Activated CD8-positive, alpha-beta memory T cell treated with anti-CD3 and anti-CD28 coated beads, Interleukin-2, amount 50 U/mL, for 24 hours (primary cell): ENCODE results near the gene CCN2.
"Not testable (repeated sequence)": the region's sequence is repeated elsewhere in the genome, so short reads cannot be mapped to it uniquely, and the experiment has no call there.

ENCODE experiments used
- DNase-seq: peaks from one replicate; pipeline ENCODE4 v3.0.0-alpha.2; 2020; ENCODE audit errors: extremely low read depth

The CCN2 gene

DNA sequence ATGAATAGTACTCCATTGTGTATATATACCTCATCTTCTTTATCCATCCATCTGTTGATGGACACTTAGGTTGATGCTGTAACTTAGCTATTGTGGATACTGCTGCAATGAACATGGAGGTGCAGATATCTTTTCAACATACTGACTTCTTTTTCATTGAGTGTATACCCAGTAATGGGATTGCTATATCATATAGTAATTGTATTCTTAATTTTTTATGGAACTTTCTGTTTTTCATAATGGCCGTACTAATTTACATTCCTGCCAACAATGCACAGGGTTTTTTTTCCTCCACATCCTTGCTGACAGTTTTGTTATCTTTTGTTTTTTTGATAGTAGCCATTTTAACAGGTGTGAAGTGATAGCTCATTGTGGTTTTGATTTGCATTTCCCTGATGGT lies 5.2 kb downstream of the CCN2 start:
- DNase-seq: no peak

DNA sequence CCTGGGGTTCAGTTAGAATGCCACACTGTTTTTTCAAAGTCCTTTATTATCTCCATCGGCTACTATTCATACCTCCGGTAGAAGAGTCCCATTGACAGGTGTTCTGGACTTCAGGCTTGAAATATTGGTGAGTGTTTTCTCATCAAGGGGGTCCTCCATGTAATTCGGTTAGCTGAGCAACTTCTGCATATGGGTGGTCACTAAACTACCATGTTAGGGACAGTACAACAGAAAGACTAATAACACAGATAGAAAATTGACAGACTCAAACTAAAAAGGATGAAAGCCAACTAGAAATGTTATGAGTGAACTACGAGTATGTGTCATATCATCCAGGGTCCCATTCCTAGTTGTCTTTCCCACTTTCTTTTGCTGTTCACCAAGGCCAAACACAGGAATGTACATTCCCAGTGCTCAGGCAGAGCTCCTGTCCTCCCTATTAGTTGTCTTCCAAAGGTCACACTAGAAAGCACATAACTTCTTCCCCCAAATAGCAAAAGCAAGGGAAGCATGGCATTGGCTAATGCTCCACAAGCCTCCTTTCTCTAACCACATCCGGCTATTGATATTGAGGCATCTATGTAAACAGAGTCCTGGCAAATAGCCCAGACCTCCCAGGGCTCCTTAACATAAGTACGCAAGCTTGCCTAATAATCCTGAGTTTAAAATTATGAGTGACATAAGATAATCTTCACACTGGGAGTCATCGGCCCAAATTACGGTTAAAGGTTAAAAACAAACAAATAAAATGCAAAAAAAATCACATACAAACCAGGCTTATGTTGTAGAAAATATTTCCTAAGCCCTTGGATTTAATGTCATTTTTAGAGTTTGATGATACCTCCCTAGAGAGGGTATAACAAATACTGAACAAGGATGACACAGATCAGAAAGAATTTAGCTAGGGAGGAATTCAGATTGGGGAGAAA lies 13.2 kb downstream of the CCN2 start:
- no peak for DNase-seq

DNA sequence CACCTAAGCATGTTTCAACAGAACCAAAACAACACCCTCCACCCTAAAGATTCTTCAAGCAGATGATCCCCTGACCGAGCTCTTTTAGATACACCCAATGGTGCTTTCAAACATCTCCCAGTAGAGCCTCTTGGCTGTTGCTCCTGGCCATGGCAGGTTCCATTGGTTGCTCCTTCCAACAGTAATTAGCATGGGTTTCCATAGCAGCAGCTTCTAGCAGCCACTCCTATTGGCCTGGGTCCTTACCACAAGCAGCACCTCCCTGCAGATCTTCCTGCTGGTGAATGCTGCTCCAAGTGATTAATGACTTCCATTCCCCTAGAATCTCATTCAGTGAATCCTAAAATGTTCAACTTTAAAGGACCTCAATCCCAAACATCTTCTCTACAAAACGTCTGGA lies 13.9 kb downstream of the CCN2 start:
- no peak for DNase-seq

DNA sequence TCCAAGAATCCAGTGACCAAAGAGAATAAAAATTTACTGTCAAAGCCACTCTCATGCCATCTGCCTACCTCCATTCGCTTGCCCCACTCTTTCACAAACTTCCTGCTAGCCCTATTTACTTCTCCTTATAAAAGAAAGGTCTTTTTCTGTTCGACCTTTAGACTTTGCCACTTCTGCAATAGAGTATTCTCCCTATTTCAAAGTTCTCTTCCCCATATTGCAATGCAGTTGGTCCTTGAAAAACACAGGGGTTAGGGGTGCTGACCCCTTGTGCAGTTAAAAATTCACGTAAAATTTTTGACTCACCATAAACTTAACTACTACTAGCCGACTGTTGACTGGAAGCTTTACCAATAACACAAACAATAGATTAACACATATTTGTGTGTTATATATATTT lies 15.0 kb downstream of the CCN2 start:
- no peak for DNase-seq

DNA sequence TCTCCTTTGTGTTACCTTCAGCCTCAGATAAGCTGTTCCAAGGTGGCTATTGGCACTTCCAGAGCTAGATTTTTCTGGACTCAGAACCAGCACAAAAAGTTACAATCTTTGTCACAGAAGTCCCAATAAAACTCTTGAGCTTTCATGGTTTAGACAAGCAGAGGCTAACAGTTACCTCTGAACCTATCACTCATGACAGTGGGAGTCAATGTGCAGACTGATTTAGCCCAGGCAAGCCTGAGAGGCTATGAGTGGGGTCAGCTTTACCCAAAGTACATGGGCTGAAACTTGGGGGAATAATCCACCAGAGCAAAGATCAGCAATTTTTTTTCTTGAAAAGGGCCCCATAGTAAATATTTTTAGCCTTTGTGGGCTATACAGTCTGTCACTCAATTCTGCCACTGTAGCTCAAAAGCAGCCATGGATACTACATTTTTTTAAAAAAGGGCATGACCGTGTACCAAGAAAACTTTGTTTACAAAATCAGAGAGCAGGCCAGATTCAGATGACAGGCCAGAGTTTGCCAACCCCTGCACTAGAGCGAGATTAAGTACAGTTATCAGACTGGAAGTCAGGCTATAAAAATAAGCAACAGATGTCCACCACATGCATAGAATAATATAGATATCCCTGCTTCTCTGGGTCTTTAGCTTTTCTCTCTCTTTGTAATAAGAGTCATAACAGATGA lies 20.0 kb downstream of the CCN2 start:
- no peak for DNase-seq

DNA sequence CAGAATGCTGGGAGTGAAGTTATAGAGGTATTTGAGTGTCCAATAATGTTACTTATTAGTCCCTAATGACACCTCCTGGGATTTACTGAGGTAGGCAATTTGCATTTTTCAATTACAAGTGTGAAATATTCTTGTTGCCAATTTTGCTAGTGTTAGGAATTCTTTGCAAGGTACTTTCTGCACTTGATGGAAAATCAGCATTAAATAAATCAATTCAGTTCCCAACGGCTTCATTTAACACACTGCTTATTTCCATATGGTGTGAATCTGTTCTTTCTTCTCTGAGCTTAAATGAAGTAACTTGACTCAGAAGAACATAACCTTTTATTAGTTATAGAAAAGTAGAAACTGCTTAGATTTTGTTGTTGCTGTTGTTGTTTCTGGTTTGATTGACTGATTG lies 21.2 kb downstream of the CCN2 start:
- DNase-seq: no peak

DNA sequence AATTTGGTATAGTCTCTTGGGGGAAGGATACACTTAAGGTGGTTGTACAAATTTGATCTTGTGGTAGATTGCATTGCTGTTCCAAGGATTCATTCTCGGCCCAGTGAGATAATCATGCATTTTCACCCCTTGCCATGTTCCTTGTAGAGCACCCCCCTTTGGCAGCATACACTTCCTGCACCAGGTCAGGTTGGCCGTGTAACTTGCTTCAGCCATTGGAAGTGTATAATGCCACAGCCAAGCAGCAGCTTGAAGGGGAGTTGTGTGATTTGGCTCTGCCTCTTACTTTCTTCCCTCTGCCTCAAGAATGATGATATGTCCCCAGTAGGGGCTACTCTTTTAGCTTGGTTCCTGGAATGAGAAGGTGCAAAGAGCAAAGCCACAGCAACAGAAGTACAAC lies 21.9 kb downstream of the CCN2 start:
- DNase-seq: no peak

DNA sequence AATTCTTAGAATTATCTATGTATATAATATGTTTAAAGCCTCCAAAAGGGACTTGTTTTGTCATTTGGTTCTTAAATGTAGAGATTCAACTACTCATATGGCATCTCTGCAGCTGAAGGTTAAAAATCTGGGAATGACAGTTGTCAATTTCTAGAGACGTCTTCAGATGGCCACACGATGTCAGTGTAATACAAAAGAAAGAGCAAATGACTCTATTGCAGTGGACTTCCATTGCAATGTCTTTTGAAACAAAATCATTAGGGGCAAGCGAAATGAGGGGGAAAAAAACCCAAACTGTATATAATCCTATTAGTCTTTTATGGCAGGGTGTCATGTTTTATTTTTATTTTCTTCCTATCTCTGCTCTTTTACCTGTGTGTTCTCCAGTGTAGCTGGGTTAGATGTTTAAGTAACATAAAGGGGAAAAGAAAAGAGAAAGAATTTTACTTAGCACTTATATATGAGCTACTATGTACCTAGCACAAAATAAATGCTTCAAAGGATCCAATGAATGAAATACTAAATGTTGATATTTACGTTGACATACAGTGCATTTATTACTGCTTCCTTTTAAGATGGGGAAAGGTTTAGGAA lies 26.2 kb downstream of the CCN2 start:
- no peak for DNase-seq

DNA sequence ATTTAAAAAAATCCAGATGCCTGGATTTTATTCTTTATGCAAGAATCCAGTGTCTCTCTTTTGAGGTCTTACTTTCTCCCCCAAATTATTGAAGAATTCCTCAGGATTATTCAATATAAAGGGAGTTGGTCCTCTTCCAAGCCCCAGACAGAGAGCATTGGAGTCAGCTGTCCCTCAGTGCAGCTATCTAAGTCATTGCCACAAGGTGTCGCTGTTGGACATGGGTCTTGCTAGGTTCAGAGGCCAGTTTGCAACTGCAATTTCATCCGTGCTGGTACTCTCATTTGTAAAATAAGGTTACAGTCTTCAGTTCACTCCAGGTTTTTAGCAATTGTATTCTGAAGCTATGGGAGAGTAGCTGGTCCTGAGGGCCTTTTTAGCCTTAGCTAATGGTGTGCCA lies 27.8 kb downstream of the CCN2 start:
- no peak for DNase-seq

DNA sequence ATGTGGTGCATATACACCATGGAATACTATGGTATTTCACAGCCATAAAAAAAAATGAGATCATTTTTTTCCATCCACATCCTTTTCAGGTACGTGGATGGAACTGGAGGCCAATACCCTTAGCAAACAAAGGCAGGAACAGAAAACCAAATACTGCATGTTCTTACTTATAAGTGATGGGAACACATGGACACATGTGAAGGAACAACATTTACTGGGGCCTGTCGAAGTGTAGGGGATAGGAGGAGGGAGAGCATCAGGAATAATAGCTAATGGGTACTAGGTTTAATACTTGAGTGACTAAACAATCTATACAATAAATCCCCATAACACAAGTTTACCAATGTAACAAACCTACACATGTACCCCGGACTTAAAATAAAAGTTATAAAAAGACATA lies 30.5 kb downstream of the CCN2 start:
- DNase-seq: no peak

DNA sequence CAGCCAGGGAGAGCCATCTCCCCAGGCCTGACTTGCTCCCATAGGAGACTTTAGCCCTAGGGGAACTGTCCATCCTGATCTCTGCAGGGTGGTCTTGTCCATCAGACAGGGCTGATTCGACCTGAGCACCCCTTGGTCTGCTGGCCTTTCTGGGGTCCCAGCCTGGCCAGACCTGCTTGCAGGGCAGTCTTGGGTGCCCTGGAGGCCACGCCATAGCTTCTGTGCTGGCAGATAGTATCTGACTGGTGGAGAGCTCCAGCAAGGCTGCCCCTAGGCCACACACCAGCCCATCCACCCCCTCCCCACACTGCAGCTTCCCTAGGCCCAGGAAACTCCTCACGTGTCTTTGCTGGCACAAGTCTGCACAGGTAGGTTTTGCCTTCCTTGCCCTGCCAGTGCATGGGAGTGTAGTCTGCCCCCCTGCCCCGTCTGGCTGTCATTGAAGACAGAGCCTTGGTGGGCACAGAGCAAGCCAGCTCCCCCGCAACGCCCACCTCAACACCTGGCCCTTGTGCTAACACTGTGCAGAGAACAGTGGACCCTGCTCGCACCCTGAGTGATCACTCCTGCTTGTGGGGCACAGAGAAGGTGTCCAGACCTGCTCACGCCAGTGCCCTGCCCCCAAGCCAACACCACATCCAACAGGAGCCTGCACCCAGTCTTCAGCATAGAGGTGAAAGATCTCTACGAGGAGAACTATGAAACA lies 32.4 kb downstream of the CCN2 start:
- no peak for DNase-seq

DNA sequence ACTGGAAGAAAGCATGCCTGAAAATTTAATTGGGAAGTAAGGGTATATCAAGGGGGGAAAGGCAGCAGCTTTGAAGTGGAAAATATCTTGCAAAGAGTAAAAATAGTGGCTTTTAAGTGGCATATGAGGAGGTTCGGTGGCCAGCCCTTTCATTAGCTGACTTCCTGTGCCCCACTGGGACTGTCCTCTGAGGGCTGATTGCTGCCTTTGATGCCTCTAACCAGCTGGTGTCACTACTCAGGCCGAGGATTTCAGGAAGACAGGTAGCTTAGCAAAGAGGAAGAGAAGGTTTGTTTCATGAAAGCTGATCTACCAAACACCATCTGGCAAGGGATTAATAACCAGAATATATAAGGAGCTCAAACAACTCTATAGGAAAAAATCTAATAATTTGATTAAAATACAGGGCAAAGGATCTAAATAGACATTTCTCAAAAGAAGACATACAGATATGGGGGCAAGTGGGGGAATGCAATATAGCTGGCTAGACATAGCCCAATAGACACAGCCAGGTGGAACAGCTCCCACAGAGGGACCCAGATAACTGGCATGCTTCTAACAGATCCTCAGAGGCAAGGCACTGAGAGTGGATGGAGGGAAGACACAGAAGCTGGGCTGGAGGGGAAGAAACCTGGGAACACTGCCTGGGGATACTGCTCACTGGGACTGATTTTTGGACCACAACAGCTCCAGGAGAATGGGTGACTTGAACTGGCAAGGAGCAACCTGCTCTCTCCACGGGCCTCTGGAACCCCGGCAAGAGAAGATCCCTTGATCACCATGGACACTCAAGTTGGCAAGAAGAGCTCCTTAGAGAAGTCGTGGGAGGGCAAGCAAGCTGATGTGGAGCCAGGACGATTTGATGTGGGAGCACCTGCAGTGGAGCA lies 33.2 kb downstream of the CCN2 start:
- no peak for DNase-seq

DNA sequence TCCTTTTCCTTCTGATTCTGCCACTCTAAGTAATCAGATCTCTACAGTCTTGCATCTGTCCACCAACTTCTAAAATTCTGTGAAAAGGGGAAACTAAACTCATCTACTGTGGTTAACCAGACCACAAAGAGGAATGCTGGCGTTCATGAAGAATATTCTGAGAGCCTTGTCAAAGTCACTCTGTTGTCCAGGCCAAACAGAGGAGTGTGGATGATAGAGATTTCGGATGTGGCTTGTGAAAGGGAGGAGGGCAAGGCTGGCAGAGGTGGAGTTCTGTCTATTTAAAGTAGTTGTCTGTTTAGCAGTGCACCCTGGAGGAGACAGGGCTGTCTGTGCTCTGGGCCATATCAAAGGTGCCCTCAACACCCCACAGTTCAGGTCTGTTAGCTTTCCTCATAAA lies 33.9 kb downstream of the CCN2 start:
- no peak for DNase-seq

DNA sequence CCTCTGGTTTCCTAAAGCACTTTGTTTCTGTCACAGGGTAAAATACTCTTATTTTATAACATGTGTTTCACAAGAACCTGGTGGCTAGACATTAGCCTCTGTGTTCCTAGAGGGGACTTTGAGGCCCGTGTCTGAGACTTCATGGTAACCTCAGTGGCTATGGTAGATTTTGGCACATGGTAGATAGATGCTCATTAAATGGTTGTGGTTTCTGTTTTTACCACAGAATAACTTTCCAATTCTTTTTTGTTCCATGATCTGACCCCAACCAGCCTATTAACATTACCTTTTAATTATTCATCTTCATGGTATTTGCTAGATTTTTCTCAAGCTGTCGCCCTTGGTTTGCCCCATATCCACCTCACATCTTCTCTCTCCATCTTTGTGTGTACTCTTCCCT lies 34.3 kb downstream of the CCN2 start:
- DNase-seq: no peak

DNA sequence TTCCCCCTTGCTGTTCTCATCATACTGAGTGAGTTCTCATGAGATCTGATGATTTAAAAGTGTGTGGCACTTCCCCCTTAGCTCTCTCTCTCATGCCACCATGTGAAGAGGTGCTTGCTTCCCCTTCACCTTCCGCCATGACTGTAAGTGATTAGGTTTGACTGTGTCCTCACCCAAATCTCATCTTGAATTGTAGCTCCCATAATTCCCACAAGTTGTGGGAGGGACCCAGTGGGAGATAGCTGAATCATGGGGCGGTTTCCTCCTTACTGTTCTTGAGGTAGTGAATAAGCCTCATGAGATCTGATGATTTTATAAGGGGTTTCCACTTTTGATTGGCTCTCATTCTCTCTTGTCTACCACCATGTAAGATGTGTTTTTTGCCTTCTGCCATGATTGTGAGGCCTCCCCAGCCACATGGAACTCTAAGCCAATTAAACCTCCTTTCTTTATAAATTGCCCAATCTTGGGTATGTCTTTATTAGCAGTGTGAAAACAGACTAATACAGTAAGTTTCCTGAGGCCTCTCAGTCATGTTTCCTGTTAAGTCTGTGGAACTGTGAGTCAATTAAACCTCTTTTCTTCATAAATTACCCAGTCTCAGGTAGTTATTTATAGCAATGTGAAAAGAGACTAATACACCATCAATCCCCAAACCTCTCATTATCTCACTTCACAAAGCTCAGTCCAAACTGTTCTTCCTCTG lies 34.9 kb downstream of the CCN2 start:
- not testable (repeated sequence) for DNase-seq

DNA sequence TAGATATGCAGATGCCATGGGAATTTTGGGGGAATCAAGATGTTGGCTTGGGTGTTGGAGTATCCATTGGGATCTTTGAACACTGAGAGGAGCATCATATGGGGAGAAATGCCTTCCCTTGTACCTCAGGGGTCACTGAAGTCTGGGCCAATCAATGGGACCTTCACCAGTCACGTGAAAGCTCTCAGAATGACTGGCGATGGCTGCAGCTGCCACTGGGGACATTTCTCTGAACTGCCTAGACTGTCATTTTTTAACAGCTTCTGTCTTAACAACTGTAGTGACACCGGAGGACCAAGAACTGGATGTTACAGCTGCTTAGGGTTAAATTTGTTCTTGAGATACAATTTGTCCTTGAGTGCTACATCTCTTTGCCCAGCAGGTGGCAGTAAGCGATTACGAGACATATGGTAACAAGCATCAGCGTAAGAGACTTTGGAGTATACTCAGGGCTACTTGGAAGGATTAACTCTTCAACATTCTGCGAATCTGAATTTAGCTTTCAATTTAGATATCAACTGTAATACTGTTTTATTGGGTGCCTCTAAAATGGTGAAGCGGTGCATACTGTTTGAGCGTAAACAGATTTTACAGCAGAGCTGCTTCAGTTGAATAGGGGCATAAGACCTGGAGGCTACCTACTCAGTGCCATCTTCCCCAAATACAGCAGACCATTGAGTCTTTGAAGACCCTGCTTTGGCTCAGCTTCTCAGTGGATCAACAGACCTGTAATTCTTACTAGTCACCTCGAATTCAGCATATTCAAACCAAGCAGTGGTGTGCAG lies 36.0 kb downstream of the CCN2 start:
- DNase-seq: no peak

DNA sequence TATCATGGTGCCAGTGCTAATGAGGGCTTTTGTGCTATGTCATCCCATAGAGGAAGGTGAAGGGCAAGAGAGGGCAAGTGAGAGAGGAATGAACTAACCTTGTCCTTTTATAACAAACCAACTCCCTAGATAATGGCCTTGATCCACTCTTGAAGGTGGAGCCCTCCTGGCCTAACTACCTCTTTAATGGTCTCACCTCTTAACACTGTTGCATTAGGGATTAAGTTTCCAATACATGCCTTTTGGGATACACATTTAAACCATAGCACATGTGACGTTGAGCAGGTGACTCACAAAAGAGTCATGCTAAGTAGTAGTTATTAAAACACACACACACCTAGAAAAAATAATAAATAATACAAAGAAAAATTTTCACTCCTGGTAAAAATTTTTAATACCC lies 36.9 kb downstream of the CCN2 start:
- DNase-seq: no peak

DNA sequence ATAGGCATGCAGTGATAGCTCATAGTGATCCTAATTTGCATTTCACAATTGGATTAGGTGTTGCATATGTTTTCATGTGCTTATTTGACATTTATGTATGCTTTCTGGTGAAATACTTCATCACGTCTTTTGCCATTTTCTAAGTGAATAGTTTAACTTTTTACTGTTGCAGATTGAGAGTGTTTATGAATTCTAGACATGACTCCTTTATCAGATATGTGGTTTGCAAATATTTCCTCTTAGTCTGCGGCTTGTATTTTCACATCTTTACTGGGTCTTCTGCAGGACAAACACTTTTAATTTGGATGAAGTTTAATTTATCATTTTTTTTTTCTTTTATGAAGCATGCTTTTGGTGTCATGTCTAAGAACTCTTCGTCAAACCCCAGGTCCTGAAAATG lies 39.2 kb downstream of the CCN2 start:
- no peak for DNase-seq

DNA sequence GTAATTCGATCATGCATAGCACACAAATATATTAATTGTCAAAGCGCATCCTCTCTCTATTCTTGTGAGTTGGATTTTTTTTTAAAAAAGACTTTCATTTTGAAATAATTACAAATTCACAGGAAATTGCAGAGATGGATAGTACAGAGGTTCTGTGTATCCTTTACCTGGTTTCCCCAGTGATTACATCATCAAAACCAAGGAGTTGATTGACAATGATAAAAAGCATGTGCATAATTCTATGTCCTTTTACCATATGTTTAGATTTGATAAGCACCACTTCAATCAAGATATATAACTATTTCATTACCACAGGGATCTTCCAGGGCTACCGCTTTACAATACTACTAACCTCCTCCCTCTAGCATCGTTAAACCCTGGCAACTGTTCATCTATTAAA lies 40.2 kb downstream of the CCN2 start:
- no peak for DNase-seq

DNA sequence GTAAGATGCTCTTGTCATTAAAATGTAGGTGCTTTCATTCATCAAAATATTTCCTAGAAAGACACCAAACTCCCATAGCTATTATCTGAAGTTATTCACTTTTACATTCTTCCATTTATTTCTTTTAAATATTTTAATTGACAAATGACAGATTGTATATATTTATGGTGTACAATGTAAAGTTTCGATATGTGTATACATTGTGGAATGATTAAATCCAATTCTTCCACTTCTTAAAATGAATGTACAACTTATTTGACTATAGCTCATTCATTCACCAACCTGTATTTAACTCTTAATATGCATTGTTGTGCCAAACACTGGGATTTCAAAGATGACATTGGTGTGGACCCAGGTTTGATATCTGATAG lies 41.0 kb downstream of the CCN2 start:
- no peak for DNase-seq
